ENCODE data around the gene ACMSD.
A peak's percentile ranks its signal among the peaks of the same experiment; 100 is the strongest.
"Not testable (repeated sequence)": the region's sequence is repeated elsewhere in the genome, so short reads cannot be mapped to it uniquely, and the experiment has no call there.

The ACMSD gene

GRCh38 chr2:134907441-134908116 lies 69.2 kb downstream of the ACMSD start:
- DNase-seq (ENCODE audit: low read depth): not testable (repeated sequence)

- DNase-seq (ENCODE audit: low read depth): no peak
These were observed 72.5 kb downstream of the ACMSD start for GRCh38 chr2:134910763-134911399.

GRCh38 chr2:134911400-134911785 lies 73.0 kb downstream of the ACMSD start:
- DNase-seq (ENCODE audit: low read depth): no peak

GRCh38 chr2:134912361-134912760 lies 73.9 kb downstream of the ACMSD start:
- DNase-seq (ENCODE audit: low read depth): no peak

GRCh38 chr2:134917360-134917865 lies 79.0 kb downstream of the ACMSD start:
- no peak for DNase-seq (ENCODE audit: low read depth)

GRCh38 chr2:134917888-134918525 lies 79.6 kb downstream of the ACMSD start:
- no peak for DNase-seq (ENCODE audit: low read depth)

GRCh38 chr2:134918526-134919340 lies 80.3 kb downstream of the ACMSD start, which contains the start of gene CCNT2:
Gene CCNT2 (plus strand): TSS chr2:134918822. CDS start chr2:134918855, 33 bp downstream.
- DNase-seq (ENCODE audit: low read depth): peak; percentile 99

GRCh38 chr2:134919341-134920210 lies 81.2 kb downstream of the ACMSD start:
- no peak for DNase-seq (ENCODE audit: low read depth)

GRCh38 chr2:134924912-134925311 lies 86.5 kb downstream of the ACMSD start:
- DNase-seq (ENCODE audit: low read depth): no peak

GRCh38 chr2:134926231-134926931 lies 88.0 kb downstream of the ACMSD start:
- DNase-seq (ENCODE audit: low read depth): no peak

GRCh38 chr2:134927195-134927594 lies 88.8 kb downstream of the ACMSD start:
- no peak for DNase-seq (ENCODE audit: low read depth)

GRCh38 chr2:134932864-134933526 lies 94.6 kb downstream of the ACMSD start:
- DNase-seq (ENCODE audit: low read depth): no peak

GRCh38 chr2:134933732-134934131 lies 95.3 kb downstream of the ACMSD start:
- DNase-seq (ENCODE audit: low read depth): no peak

GRCh38 chr2:134934150-134934549 lies 95.7 kb downstream of the ACMSD start:
- no peak for DNase-seq (ENCODE audit: low read depth)

- DNase-seq (ENCODE audit: low read depth): no peak
These were observed 96.2 kb downstream of the ACMSD start for GRCh38 chr2:134934641-134935040.

GRCh38 chr2:134936691-134937090 lies 98.3 kb downstream of the ACMSD start:
- no peak for DNase-seq (ENCODE audit: low read depth)

GRCh38 chr2:134943540-134943939 lies 105.1 kb downstream of the ACMSD start:
- no peak for DNase-seq (ENCODE audit: low read depth)

- DNase-seq (ENCODE audit: low read depth): no peak
These were observed 106.6 kb downstream of the ACMSD start for GRCh38 chr2:134944975-134945374.

- no peak for DNase-seq (ENCODE audit: low read depth)
These were observed 107.7 kb downstream of the ACMSD start for GRCh38 chr2:134946073-134946472.

Data from fibroblast of the conjunctiva (primary cell).